Measurements from ENCODE around the gene ENPP1. TPM values are rescaled to one million over a fixed set of nuclear protein-coding genes. Genes with fewer than 3 reads are reported as not detected.

Gene ENPP1
- total and polyA plus RNA-seq, 2 donors (not counting 3 experiments of a cell fraction or from before 2014, with no cell fraction given) = 0.36 to 1.4 TPM

- Histone ChIP-seq H3K9me3 (replicated peaks; ENCODE audit: control insufficient read depth, insufficient read depth, low read length) (no peaks in the 10 kb centered on the region), H2AFZ (ENCODE audit: low read depth, low read length) (no peak overlapping the region), H3K4me3 (replicated peaks in 1 of 3; ENCODE audit: insufficient read depth in 1 of 3, low read depth in 1 of 3, low read length in 3 of 3) (no peak overlapping the region), H3K36me3 (ENCODE audit: control insufficient read depth in 2 of 2, extremely low read depth in 1 of 2, insufficient read depth in 2 of 2, low read length in 2 of 2) (no peaks in the 10 kb centered on the region), H3K27me3 (ENCODE audit: control insufficient read depth in 2 of 2, insufficient read depth in 2 of 2, low read length in 2 of 2) (no peaks in the 10 kb centered on the region), H3K27ac (ENCODE audit: insufficient read depth, low read depth, low read length) (no peak overlapping the region), H3K79me2 (ENCODE audit: control insufficient read depth, insufficient read depth, low read length) (no peaks in the 10 kb centered on the region), H4K20me1 (replicated peaks; ENCODE audit: control insufficient read depth, extremely low read depth, insufficient read depth, low read length) (no peaks in the 10 kb centered on the region), H3K4me1 (ENCODE audit: control insufficient read depth, extremely low read depth, insufficient read depth, low read length) (no peaks in the 10 kb centered on the region), H3K9me1 (replicated peaks; ENCODE audit: control insufficient read depth, extremely low read depth, insufficient read depth, low read length) (no peaks in the 10 kb centered on the region), H3K4me2 (ENCODE audit: insufficient read depth, low read length) (no peak overlapping the region), H3K9ac (replicated peaks; ENCODE audit: extremely low read depth, insufficient read depth, low read length) (no peak overlapping the region)
- FAIRE-seq (no peak), DNase-seq (ENCODE audit: low read depth, low spot score) (no peak)
- intact Hi-C loops (cut with micrococcal nuclease) (no loop called here), dilution Hi-C loops (cut with MboI; ENCODE audit: extremely low pct_ligation_motif_present, low sequenced_read_pairs) (no loop called here)
- CTCF ChIA-PET = no interaction called here
- TF ChIP-seq CTCF (IDR thresholded peaks at IDR 0.05; ENCODE audit: extremely low read depth in 1 of 2, insufficient read depth in 1 of 2, low read depth in 1 of 2, low read length in 2 of 2) (no peak), MAX (IDR thresholded peaks at IDR 0.05; ENCODE audit: insufficient read depth, insufficient read length) (no peak), JUN (IDR thresholded peaks at IDR 0.05; ENCODE audit: borderline replicate concordance, insufficient read depth, insufficient read length, low read depth) (no peak), EZH2 (IDR thresholded peaks at IDR 0.05; ENCODE audit: borderline replicate concordance, low read depth, low read length, severe bottlenecking) (no peak), POLR2AphosphoS5 (IDR thresholded peaks at IDR 0.05; ENCODE audit: insufficient read depth, low read depth, low read length) (no peak), FOS (IDR thresholded peaks at IDR 0.05; ENCODE audit: borderline replicate concordance, insufficient read depth, low read length) (no peak), MYC (IDR thresholded peaks at IDR 0.05; ENCODE audit: low read depth, low read length) (no peak), POLR2A (IDR thresholded peaks at IDR 0.05; ENCODE audit: low read depth, low read length) (no peak), GATA2 (IDR thresholded peaks at IDR 0.05; ENCODE audit: insufficient read depth, insufficient read length, low read depth, low read length) (no peak)
- BruUV-seq (replicated peaks) = no TSS peak
- POLR2A ChIA-PET = no interaction called here
Observed at GRCh38 chr6:131792091-131792496, 15.7 kb upstream of the ENPP1 start.
